Stomach (tissue), 4 donors: Measurements from ENCODE around the gene PDXP.

Source experiments
- CTCF ChIP-seq, 7 experiments: fragments of 450-650 bp in 4 of 7; fragments of 200-600 bp in 3 of 7; sonication (generic) in 3 of 7; IDR thresholded peaks; one replicate each; pipeline ENCODE4 v1.5.1; 2016 to 2019; ENCODE audit warnings: antibody characterized with exemption in 7 of 7, control low read depth in 2 of 7, mild to moderate bottlenecking in 1 of 7
- POLR2A ChIP-seq, 4 donors: fragments of 450-650 bp; IDR thresholded peaks; one replicate each; pipeline ENCODE4 v1.6.1; 2016; ENCODE audit warnings: antibody characterized with exemption in 4 of 4, control low read depth in 2 of 4, mild to moderate bottlenecking in 1 of 4, moderate library complexity in 1 of 4

- no peak for TF ChIP-seq POLR2A (IDR thresholded peaks at IDR 0.05)
- no peak for TF ChIP-seq CTCF (IDR thresholded peaks at IDR 0.05)
These were observed at the start of gene PDXP for GRCh38 chr22:37658133-37659065.
